GM23338 (cell line): Measurements from ENCODE around the gene GAB1. TPM values are rescaled to one million over a fixed set of nuclear protein-coding genes. Genes with fewer than 3 reads are reported as not detected.

Source experiments
- ATAC-seq: fragments of 200-7000 bp; cut with Tn5 transposase; 3 replicates; pipeline ENCODE4 v1.9.1; 2020
- DNase-seq: peaks from one replicate; pipeline ENCODE4 v3.0.0-alpha.2; 2015; ENCODE audit warnings: low spot score
- H2AFZ ChIP-seq: fragments of 200-600 bp; sonication (generic); 2 replicates; pipeline ENCODE4 v1.8.0; 2016; ENCODE audit warnings: antibody characterized with exemption, mild to moderate bottlenecking, moderate library complexity
- H3F3A ChIP-seq: fragments of 200-600 bp; sonication (generic); replicated peaks from 2 replicates; pipeline ENCODE4 v1.8.0; 2017; ENCODE audit warnings: antibody characterized with exemption, mixed run types, low read depth
- H3K27ac ChIP-seq: fragments of 200-600 bp; sonication (generic); 2 replicates; pipeline ENCODE4 v1.6.1; 2016; ENCODE audit warnings: low read depth
- H3K27me3 ChIP-seq: fragments of 200-600 bp; sonication (generic); 2 replicates; pipeline ENCODE4 v1.8.0; 2016; ENCODE audit warnings: mild to moderate bottlenecking, mixed run types, moderate library complexity; ENCODE audit not compliant: insufficient read depth
- H3K36me3 ChIP-seq: fragments of 200-600 bp; sonication (generic); 2 replicates; pipeline ENCODE4 v1.8.0; 2016; ENCODE audit warnings: mild to moderate bottlenecking; ENCODE audit not compliant: insufficient read depth
- H3K4me1 ChIP-seq: fragments of 200-600 bp; sonication (generic); 2 replicates; pipeline ENCODE4 v1.8.0; 2016; ENCODE audit warnings: mild to moderate bottlenecking, moderate library complexity; ENCODE audit not compliant: insufficient read depth
- H3K4me2 ChIP-seq: fragments of 200-600 bp; sonication (generic); 2 replicates; pipeline ENCODE4 v1.7.1; 2017; ENCODE audit warnings: mixed run types
- H3K4me3 ChIP-seq: fragments of 200-600 bp; sonication (generic); 2 replicates; pipeline ENCODE4 v1.6.1; 2016; ENCODE audit warnings: mixed run types
- H3K79me2 ChIP-seq: fragments of 200-600 bp; sonication (generic); replicated peaks from 2 replicates; pipeline ENCODE4 v1.8.0; 2017; ENCODE audit warnings: mild to moderate bottlenecking; ENCODE audit not compliant: insufficient read depth
- H3K9me2 ChIP-seq: fragments of 200-600 bp; sonication (generic); 2 replicates; pipeline ENCODE4 v1.8.0; 2017; ENCODE audit not compliant: insufficient read depth
- H4K20me1 ChIP-seq: fragments of 200-600 bp; sonication (generic); replicated peaks from 2 replicates; pipeline ENCODE4 v1.8.0; 2017; ENCODE audit warnings: mild to moderate bottlenecking; ENCODE audit not compliant: insufficient read depth
- H3K27ac Mint-ChIP-seq: 2 replicates; pipeline ENCODE4 v1.8.0; 2020; ENCODE audit warnings: inconsistent platforms, mild to moderate bottlenecking, moderate library complexity, mixed read lengths
- H3K27me3 Mint-ChIP-seq: 3 replicates; pipeline ENCODE4 v1.8.0; 2022; ENCODE audit warnings: low read depth, mild to moderate bottlenecking, moderate library complexity, mixed read lengths, inconsistent platforms; ENCODE audit not compliant: insufficient read depth, poor library complexity
- H3K36me3 Mint-ChIP-seq: 3 replicates; pipeline ENCODE4 v1.8.0; 2021; ENCODE audit warnings: low read depth, mild to moderate bottlenecking, inconsistent platforms, moderate library complexity, mixed read lengths
- H3K4me1 Mint-ChIP-seq: 3 replicates; pipeline ENCODE4 v1.8.0; 2020; ENCODE audit warnings: mild to moderate bottlenecking, inconsistent platforms, mixed read lengths
- H3K4me3 Mint-ChIP-seq: 3 replicates; pipeline ENCODE4 v1.8.0; 2021; ENCODE audit warnings: moderate library complexity, mild to moderate bottlenecking, inconsistent platforms, mixed read lengths
- H3K9me3 Mint-ChIP-seq: 3 replicates; pipeline ENCODE4 v1.8.0; 2020; ENCODE audit warnings: moderate library complexity, mild to moderate bottlenecking, inconsistent platforms, mixed read lengths
- JUNB ChIP-seq: IDR thresholded peaks from one replicate; pipeline ENCODE4 v1.6.1; 2016; ENCODE audit warnings: antibody characterized with exemption; ENCODE audit not compliant: unreplicated experiment
- POLR2AphosphoS5 ChIP-seq: IDR thresholded peaks from 2 replicates; pipeline ENCODE4 v1.6.1; 2016; ENCODE audit warnings: antibody characterized with exemption, low read depth
- STAT1 ChIP-seq: IDR thresholded peaks from one replicate; pipeline ENCODE4 v1.6.1; 2016; ENCODE audit warnings: antibody characterized with exemption; ENCODE audit not compliant: unreplicated experiment
- ZNF114 ChIP-seq: fragments of 250-450 bp; sonication (Bioruptor Pico); IDR thresholded peaks from 2 replicates; pipeline ENCODE4 v1.5.0; 2020; ENCODE audit warnings: mild to moderate bottlenecking, moderate library complexity
- ZNF331 ChIP-seq: fragments of 250-450 bp; sonication (Bioruptor Pico); IDR thresholded peaks from 2 replicates; pipeline ENCODE4 v1.5.0; 2020; ENCODE audit warnings: low read depth, mild to moderate bottlenecking, moderate library complexity
- polyA plus RNA-seq: library from polyadenylated mRNA; unstranded; fragments of >200 nt; fragmentation: Nextera tagmentation; extraction: Ambion mirVana; gene quantifications from 2 replicates; pipeline ENCODE4 v1.2.1, GENCODE V29; 2016
- total RNA-seq: library from RNA; depleted of rRNA; stranded (reverse); fragments of >200 nt; shearing (Covaris generic); gene quantifications from 2 replicates; pipeline ENCODE4 v1.2.3, GENCODE V29; 2014
- TF ChIP-seq, protein P1 (sequence below), 2 experiments: fragments of 200-600 bp in 1 of 2; sonication (generic) in 1 of 2; conservative IDR thresholded peaks; 2 replicates each; pipeline versions ENCODE4 v1.5.1 to v1.6.1; 2016 to 2017; ENCODE audit warnings: antibody characterized with exemption in 2 of 2, low read depth in 2 of 2, mild to moderate bottlenecking in 2 of 2, moderate library complexity in 1 of 2
- TF ChIP-seq, protein P2 (sequence below): IDR thresholded peaks from one replicate; pipeline ENCODE4 v1.6.1; 2018; ENCODE audit warnings: antibody characterized with exemption; ENCODE audit not compliant: unreplicated experiment

Gene GAB1
- total and polyA plus RNA-seq, 2 experiments from 2014 or later: 4.0 to 18.4 TPM

DNA sequence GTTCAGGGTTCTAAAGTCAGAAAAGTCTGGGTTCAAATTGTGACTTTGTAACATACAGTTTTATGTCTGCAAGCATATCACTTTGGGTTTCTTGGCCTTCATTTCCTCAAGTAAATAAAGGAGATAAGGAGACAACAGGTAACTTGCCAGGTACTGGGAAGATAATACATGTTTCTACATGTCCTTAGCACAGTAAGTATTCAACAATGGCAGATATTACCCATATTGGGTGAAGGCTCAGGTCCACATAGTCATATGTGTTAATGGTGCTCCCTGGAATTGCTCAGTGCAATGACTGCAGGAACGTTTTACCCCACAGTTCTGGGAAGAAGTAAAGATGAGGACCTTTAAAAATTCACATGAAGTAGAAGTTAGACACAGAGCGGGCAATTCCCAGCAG, 35.8 kb upstream of the GAB1 start (continued):
- TF ChIP-seq POLR2AphosphoS5 (no peak), STAT1 (no peak), ZNF331 (CRISPR knock-in tag) (no peak), JUNB (no peak), ZNF114 (CRISPR knock-in tag) (no peak)
- TF ChIP-seq, protein P1, sequence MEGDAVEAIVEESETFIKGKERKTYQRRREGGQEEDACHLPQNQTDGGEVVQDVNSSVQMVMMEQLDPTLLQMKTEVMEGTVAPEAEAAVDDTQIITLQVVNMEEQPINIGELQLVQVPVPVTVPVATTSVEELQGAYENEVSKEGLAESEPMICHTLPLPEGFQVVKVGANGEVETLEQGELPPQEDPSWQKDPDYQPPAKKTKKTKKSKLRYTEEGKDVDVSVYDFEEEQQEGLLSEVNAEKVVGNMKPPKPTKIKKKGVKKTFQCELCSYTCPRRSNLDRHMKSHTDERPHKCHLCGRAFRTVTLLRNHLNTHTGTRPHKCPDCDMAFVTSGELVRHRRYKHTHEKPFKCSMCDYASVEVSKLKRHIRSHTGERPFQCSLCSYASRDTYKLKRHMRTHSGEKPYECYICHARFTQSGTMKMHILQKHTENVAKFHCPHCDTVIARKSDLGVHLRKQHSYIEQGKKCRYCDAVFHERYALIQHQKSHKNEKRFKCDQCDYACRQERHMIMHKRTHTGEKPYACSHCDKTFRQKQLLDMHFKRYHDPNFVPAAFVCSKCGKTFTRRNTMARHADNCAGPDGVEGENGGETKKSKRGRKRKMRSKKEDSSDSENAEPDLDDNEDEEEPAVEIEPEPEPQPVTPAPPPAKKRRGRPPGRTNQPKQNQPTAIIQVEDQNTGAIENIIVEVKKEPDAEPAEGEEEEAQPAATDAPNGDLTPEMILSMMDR (conservative IDR thresholded peaks at IDR 0.05; ENCODE audit: low read depth in 2 of 2): no peak
- TF ChIP-seq, protein P2, sequence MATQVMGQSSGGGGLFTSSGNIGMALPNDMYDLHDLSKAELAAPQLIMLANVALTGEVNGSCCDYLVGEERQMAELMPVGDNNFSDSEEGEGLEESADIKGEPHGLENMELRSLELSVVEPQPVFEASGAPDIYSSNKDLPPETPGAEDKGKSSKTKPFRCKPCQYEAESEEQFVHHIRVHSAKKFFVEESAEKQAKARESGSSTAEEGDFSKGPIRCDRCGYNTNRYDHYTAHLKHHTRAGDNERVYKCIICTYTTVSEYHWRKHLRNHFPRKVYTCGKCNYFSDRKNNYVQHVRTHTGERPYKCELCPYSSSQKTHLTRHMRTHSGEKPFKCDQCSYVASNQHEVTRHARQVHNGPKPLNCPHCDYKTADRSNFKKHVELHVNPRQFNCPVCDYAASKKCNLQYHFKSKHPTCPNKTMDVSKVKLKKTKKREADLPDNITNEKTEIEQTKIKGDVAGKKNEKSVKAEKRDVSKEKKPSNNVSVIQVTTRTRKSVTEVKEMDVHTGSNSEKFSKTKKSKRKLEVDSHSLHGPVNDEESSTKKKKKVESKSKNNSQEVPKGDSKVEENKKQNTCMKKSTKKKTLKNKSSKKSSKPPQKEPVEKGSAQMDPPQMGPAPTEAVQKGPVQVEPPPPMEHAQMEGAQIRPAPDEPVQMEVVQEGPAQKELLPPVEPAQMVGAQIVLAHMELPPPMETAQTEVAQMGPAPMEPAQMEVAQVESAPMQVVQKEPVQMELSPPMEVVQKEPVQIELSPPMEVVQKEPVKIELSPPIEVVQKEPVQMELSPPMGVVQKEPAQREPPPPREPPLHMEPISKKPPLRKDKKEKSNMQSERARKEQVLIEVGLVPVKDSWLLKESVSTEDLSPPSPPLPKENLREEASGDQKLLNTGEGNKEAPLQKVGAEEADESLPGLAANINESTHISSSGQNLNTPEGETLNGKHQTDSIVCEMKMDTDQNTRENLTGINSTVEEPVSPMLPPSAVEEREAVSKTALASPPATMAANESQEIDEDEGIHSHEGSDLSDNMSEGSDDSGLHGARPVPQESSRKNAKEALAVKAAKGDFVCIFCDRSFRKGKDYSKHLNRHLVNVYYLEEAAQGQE: no peak

DNA sequence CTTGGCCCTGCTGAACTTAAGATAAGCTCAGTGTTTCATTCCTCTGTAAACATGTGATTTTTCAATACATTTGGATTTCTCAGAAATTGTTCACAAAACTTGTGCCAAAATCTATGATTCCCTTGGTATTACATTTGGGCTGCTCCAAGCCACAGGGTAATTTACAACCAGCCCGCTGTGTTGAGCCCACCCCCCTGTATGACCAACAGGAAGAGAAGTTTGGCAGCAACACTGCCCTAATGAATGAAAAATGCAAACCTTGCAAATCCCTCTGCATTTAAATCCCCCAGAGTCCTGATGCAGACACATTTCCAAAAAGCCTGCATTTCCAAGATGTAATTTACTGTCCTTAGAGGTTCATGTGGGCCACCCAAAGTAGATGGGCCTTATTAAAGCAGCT, 34.1 kb upstream of the GAB1 start:
- no peak overlapping the region for H3K4me3 Mint-ChIP-seq
- no peaks in the 10 kb centered on the region for H3K36me3 Mint-ChIP-seq
- H3K27ac Mint-ChIP-seq: 0 out of 2 replicates have a peak overlapping the region, but pooled peaks have one; percentile 20
- no peak overlapping the region for H3K4me3 ChIP-seq
- no peak overlapping the region for H3K27ac ChIP-seq
- peaks cover 7% of the 10 kb centered on the region; the same call in 1 of the 2 replicates for H3K9me2 ChIP-seq
- no peaks in the 10 kb centered on the region for H3K27me3 Mint-ChIP-seq
- H3K9me3 Mint-ChIP-seq: no peaks in the 10 kb centered on the region
- no peak for ATAC-seq
- peak overlapping the region; percentile 73 for H2AFZ ChIP-seq
- no peaks in the 10 kb centered on the region for H3F3A ChIP-seq
- H3K4me2 ChIP-seq: 0 out of 2 replicates have a peak overlapping the region, but pooled peaks have one; percentile 3
- H3K4me1 Mint-ChIP-seq: peaks cover 7% of the 10 kb centered on the region
- no peaks in the 10 kb centered on the region for H3K27me3 ChIP-seq
- H4K20me1 ChIP-seq: no peaks in the 10 kb centered on the region
- no peaks in the 10 kb centered on the region for H3K79me2 ChIP-seq
- peak; percentile 24 for DNase-seq
- no peaks in the 10 kb centered on the region for H3K36me3 ChIP-seq
- peaks cover 9% of the 10 kb centered on the region; the same call in 1 of the 2 replicates for H3K4me1 ChIP-seq
- TF ChIP-seq, protein P2: no peak
- TF ChIP-seq STAT1: no peak
- TF ChIP-seq, protein P1 (conservative IDR thresholded peaks at IDR 0.05; ENCODE audit: low read depth in 2 of 2): no peak
